HepG2 (cell line): ENCODE measurements around the gene CAMKMT. TPM values are rescaled to one million over a fixed set of nuclear protein-coding genes. Genes with fewer than 3 reads are reported as not detected.

ENCODE experiments used
- ATAD3A ChIP-seq: sonication (generic); formaldehyde crosslinking; IDR thresholded peaks from 2 replicates; pipeline ENCODE4 v1.4.0; 2020; ENCODE audit warnings: missing genetic modification reagents
- CEBPG ChIP-seq: IDR thresholded peaks from 2 replicates; pipeline ENCODE4 v1.6.1; 2016
- DNMT1 ChIP-seq: sonication (generic); formaldehyde crosslinking; IDR thresholded peaks from 2 replicates; pipeline ENCODE4 v1.5.1; 2020; ENCODE audit warnings: mild to moderate bottlenecking, missing genetic modification reagents
- ELF3 ChIP-seq: IDR thresholded peaks from 2 replicates; pipeline ENCODE4 v1.6.1; 2016; ENCODE audit warnings: missing genetic modification reagents, missing compliant biosample characterization
- FOXA3 ChIP-seq: IDR thresholded peaks from 2 replicates; pipeline ENCODE4 v1.6.1; 2016; ENCODE audit warnings: missing genetic modification reagents, missing compliant biosample characterization
- GABPB1 ChIP-seq: IDR thresholded peaks from 2 replicates; pipeline ENCODE4 v1.6.1; 2016; ENCODE audit warnings: mild to moderate bottlenecking, missing genetic modification reagents, moderate library complexity, missing compliant biosample characterization
- KLF13 ChIP-seq: sonication (generic); formaldehyde crosslinking; IDR thresholded peaks from 2 replicates; pipeline ENCODE4 v1.4.0; 2020; ENCODE audit warnings: mild to moderate bottlenecking, missing genetic modification reagents
- PCBP2 ChIP-seq: fragments of 200-400 bp; formaldehyde crosslinking; optimal IDR thresholded peaks from 2 replicates; pipeline ENCODE3; 2018; ENCODE audit warnings: low read length, low read depth; ENCODE audit not compliant: poor library complexity, severe bottlenecking
- RCOR2 ChIP-seq: IDR thresholded peaks from 2 replicates; pipeline ENCODE4 v1.6.1; 2016; ENCODE audit warnings: missing biosample characterization, missing genetic modification reagents
- SRSF1 ChIP-seq: fragments of 200-400 bp; formaldehyde crosslinking; optimal IDR thresholded peaks from 2 replicates; pipeline ENCODE3; 2017; ENCODE audit warnings: mild to moderate bottlenecking, low read depth, low read length, moderate library complexity
- TBX2 ChIP-seq: sonication (generic); formaldehyde crosslinking; IDR thresholded peaks from 2 replicates; pipeline ENCODE4 v1.5.0; 2020; ENCODE audit warnings: missing genetic modification reagents, mild to moderate bottlenecking, borderline replicate concordance
- TCF7 ChIP-seq: sonication (generic); IDR thresholded peaks from 2 replicates; pipeline ENCODE4 v1.6.1; 2016; ENCODE audit warnings: antibody characterized with exemption, low read depth
- ZNF136 ChIP-seq: sonication (generic); formaldehyde crosslinking; IDR thresholded peaks from 2 replicates; pipeline ENCODE4 v1.8.1; 2022; ENCODE audit warnings: low read depth, mild to moderate bottlenecking, moderate library complexity, missing genetic modification reagents
- ZNF207 ChIP-seq: fragments of 450-650 bp; IDR thresholded peaks from 2 replicates; pipeline ENCODE4 v1.6.1; 2016; ENCODE audit warnings: antibody characterized with exemption, borderline replicate concordance
- ZNF441 ChIP-seq: sonication (generic); formaldehyde crosslinking; IDR thresholded peaks from 2 replicates; pipeline ENCODE4 v1.7.0; 2021; ENCODE audit warnings: missing genetic modification reagents, borderline replicate concordance
- ZNF451 ChIP-seq: sonication (generic); formaldehyde crosslinking; IDR thresholded peaks from 2 replicates; pipeline ENCODE4 v1.5.0; 2020; ENCODE audit warnings: mild to moderate bottlenecking, missing genetic modification reagents
- ZNF496 ChIP-seq: sonication (generic); formaldehyde crosslinking; IDR thresholded peaks from 2 replicates; pipeline ENCODE4 v1.8.1; 2023; ENCODE audit warnings: mild to moderate bottlenecking, moderate library complexity, missing genetic modification reagents; ENCODE audit not compliant: insufficient replicate concordance
- ZNF543 ChIP-seq: sonication (generic); formaldehyde crosslinking; IDR thresholded peaks from 2 replicates; pipeline ENCODE4 v1.4.0; 2020; ENCODE audit warnings: mild to moderate bottlenecking, missing genetic modification reagents
- ZNF589 ChIP-seq: sonication (generic); formaldehyde crosslinking; conservative IDR thresholded peaks from 2 replicates; pipeline ENCODE4 v1.8.0; 2022; ENCODE audit warnings: mild to moderate bottlenecking, moderate library complexity, missing genetic modification reagents
- polyA plus RNA-seq, 8 experiments: library from polyadenylated mRNA; depleted of rRNA in 3 of 8; stranded (reverse) in 7 of 8; unstranded in 1 of 8; fragments of >200 nt; fragmentation: Illumina TruSeq in 4 of 8; extraction: Trizol in 4 of 8; gene quantifications; 2 replicates each; pipeline versions ENCODE4 v1.2.1 to v1.2.3, GENCODE V29; 2011 to 2016; ENCODE audit warnings: low read depth in 4 of 8, missing spikeins in 1 of 8, mixed read lengths in 1 of 8; ENCODE audit not compliant: insufficient read depth in 1 of 8
- total RNA-seq, 5 experiments: library from RNA; depleted of rRNA; stranded (reverse); fragments of >200 nt; fragmentation: Illumina TruSeq; extraction: Trizol; gene quantifications; 2 replicates each; pipeline ENCODE4 v1.2.3, GENCODE V29; 2016; ENCODE audit warnings: low read depth in 1 of 5
- TF ChIP-seq, protein P1 (sequence below): sonication (generic); formaldehyde crosslinking; IDR thresholded peaks from 2 replicates; pipeline ENCODE4 v1.9.0; 2022; ENCODE audit warnings: missing genetic modification reagents, mild to moderate bottlenecking, borderline replicate concordance
- TF ChIP-seq, protein P2 (sequence below): sonication (generic); formaldehyde crosslinking; IDR thresholded peaks from 2 replicates; pipeline ENCODE4 v1.8.0; 2022; ENCODE audit warnings: missing genetic modification reagents, mild to moderate bottlenecking, moderate library complexity, borderline replicate concordance
- TF ChIP-seq, protein P3 (sequence below): sonication (generic); formaldehyde crosslinking; IDR thresholded peaks from 2 replicates; pipeline ENCODE4 v1.5.0; 2020; ENCODE audit warnings: missing genetic modification reagents, mild to moderate bottlenecking, borderline replicate concordance
- TF ChIP-seq, protein P4 (sequence below): sonication (generic); formaldehyde crosslinking; IDR thresholded peaks from 2 replicates; pipeline ENCODE4 v1.5.1; 2020; ENCODE audit warnings: missing genetic modification reagents, mild to moderate bottlenecking, borderline replicate concordance
- TF ChIP-seq, protein P5 (sequence below): IDR thresholded peaks from 2 replicates; pipeline ENCODE4 v1.6.1; 2016; ENCODE audit warnings: missing genetic modification reagents, missing compliant biosample characterization

The CAMKMT gene
- total and polyA plus RNA-seq, 2 of the 13 experiments (the other 11 are each of a cell fraction or from before 2014, with no cell fraction given) = 6.9 to 20.8 TPM

DNA sequence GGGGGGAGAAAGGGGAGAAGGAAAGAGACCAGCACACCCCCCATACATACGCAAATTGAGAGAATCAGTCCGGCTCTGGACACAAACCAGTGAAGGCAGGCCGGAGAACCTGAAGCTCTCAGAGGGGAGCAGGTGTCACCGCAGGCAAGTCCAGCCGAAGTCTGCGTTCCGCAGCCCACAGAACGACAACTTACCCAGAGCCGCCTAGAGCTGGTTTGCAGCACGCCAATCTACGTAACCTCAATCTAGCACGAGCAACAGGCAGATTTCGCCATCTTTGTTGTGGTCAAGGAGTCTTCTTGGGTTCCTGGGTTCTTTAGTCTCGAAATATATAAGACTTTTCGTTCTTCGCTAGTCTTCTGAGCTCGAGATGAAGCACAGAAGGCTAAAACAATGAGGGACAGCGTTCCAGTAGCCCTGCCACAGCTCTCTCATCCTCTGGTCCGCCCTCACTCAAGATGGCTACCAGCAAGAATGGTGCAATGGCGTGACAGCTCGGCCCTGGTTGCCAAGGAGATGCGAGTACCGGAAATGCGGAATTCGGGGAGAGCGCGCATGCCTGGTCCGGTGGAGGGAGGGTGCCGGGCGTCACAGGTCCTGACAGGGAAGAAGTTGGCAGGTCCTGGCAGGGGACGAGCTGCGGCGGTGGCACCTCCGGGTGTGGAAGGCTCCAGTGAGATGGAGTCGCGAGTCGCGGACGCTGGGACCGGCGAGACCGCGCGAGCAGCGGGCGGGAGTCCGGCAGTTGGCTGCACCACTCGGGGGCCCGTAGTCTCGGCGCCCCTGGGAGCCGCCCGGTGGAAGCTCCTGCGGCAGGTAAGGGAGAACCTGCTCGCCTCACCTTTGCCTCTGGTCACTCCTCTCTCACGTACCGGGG lies at the start of gene CAMKMT, which contains the start of gene PREPL (continued):
- TF ChIP-seq, protein P1, sequence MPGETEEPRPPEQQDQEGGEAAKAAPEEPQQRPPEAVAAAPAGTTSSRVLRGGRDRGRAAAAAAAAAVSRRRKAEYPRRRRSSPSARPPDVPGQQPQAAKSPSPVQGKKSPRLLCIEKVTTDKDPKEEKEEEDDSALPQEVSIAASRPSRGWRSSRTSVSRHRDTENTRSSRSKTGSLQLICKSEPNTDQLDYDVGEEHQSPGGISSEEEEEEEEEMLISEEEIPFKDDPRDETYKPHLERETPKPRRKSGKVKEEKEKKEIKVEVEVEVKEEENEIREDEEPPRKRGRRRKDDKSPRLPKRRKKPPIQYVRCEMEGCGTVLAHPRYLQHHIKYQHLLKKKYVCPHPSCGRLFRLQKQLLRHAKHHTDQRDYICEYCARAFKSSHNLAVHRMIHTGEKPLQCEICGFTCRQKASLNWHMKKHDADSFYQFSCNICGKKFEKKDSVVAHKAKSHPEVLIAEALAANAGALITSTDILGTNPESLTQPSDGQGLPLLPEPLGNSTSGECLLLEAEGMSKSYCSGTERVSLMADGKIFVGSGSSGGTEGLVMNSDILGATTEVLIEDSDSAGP (CRISPR knock-in tag) = peak; percentile 92; the same call in 1 of the 2 replicates
- TF ChIP-seq, protein P2, sequence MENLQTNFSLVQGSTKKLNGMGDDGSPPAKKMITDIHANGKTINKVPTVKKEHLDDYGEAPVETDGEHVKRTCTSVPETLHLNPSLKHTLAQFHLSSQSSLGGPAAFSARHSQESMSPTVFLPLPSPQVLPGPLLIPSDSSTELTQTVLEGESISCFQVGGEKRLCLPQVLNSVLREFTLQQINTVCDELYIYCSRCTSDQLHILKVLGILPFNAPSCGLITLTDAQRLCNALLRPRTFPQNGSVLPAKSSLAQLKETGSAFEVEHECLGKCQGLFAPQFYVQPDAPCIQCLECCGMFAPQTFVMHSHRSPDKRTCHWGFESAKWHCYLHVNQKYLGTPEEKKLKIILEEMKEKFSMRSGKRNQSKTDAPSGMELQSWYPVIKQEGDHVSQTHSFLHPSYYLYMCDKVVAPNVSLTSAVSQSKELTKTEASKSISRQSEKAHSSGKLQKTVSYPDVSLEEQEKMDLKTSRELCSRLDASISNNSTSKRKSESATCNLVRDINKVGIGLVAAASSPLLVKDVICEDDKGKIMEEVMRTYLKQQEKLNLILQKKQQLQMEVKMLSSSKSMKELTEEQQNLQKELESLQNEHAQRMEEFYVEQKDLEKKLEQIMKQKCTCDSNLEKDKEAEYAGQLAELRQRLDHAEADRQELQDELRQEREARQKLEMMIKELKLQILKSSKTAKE (CRISPR knock-in tag) = no peak; the same call in 1 of the 2 replicates
- TF ChIP-seq TCF7 (no peak), ZNF543 (CRISPR knock-in tag) (no peak), ZNF589 (CRISPR knock-in tag) (peak; percentile 68), FOXA3 (CRISPR knock-in tag) (peak; percentile 46), GABPB1 (CRISPR knock-in tag) (peak; percentile 95), KLF13 (0 out of 2 replicates have a peak, but pooled peaks have one; percentile 49), TBX2 (CRISPR knock-in tag) (peak; percentile 94), ZNF451 (CRISPR knock-in tag) (peak; percentile 87), PCBP2 (no peak), DNMT1 (CRISPR knock-in tag) (no peak), ZNF207 (no peak), SRSF1 (peak; percentile 61), ZNF441 (CRISPR knock-in tag) (peak; percentile 58; the same call in 1 of the 2 replicates), CEBPG (CRISPR knock-in tag) (peak; percentile 97), ZNF136 (CRISPR knock-in tag) (peak; percentile 79), ZNF496 (no peak), ATAD3A (CRISPR knock-in tag) (no peak; the same call in 1 of the 2 replicates), RCOR2 (CRISPR knock-in tag) (peak; percentile 13; the same call in 1 of the 2 replicates), ELF3 (CRISPR knock-in tag) (peak; percentile 84)
- TF ChIP-seq, protein P3, sequence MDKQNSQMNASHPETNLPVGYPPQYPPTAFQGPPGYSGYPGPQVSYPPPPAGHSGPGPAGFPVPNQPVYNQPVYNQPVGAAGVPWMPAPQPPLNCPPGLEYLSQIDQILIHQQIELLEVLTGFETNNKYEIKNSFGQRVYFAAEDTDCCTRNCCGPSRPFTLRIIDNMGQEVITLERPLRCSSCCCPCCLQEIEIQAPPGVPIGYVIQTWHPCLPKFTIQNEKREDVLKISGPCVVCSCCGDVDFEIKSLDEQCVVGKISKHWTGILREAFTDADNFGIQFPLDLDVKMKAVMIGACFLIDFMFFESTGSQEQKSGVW = no peak
- TF ChIP-seq, protein P4, sequence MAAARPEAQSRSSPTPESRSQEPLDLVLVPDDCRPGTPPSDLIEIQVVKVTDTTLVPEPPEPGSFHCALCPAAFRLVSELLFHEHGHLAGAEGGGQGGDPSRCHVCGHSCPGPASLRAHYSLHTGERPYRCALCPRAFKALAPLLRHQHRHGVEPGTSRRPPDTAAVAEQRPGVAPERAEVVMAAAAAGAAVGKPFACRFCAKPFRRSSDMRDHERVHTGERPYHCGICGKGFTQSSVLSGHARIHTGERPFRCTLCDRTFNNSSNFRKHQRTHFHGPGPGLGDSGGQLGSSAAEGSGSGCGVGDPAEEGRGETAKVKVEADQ = peak; percentile 75; the same call in 1 of the 2 replicates
- TF ChIP-seq, protein P5, sequence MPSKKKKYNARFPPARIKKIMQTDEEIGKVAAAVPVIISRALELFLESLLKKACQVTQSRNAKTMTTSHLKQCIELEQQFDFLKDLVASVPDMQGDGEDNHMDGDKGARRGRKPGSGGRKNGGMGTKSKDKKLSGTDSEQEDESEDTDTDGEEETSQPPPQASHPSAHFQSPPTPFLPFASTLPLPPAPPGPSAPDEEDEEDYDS (CRISPR knock-in tag) = peak; percentile 29; the same call in 1 of the 2 replicates
